IPS-20b (cell line): Measurements from ENCODE around the gene ADAMTS19.

Experiments used
- H3K27ac ChIP-seq: one replicate; pipeline ENCODE4 v1.5.1; 2013; ENCODE audit warnings: low read length
- H3K27me3 ChIP-seq: 2 replicates; pipeline ENCODE4 v1.6.1; 2013; ENCODE audit warnings: mild to moderate bottlenecking, low read length, inconsistent platforms; ENCODE audit not compliant: insufficient read depth
- H3K36me3 ChIP-seq: 2 replicates; pipeline ENCODE4 v1.6.1; 2013; ENCODE audit warnings: low read depth, mild to moderate bottlenecking, inconsistent platforms, low read length, moderate library complexity; ENCODE audit not compliant: insufficient read depth
- H3K4me1 ChIP-seq: 2 replicates; pipeline ENCODE4 v1.6.1; 2013; ENCODE audit warnings: mild to moderate bottlenecking, control low read depth, inconsistent platforms, low read length, moderate library complexity; ENCODE audit not compliant: insufficient read depth
- H3K4me3 ChIP-seq: 2 replicates; pipeline ENCODE4 v1.5.1; 2013; ENCODE audit warnings: mild to moderate bottlenecking, low read length, inconsistent platforms
- H3K9ac ChIP-seq: 2 replicates; pipeline ENCODE4 v1.6.1; 2013; ENCODE audit warnings: low read depth, mild to moderate bottlenecking, inconsistent platforms, low read length, moderate library complexity
- H3K9me3 ChIP-seq: 2 replicates; pipeline ENCODE4 v1.6.1; 2013; ENCODE audit warnings: mild to moderate bottlenecking, low read depth, low read length, inconsistent platforms; ENCODE audit not compliant: insufficient read depth

Gene ADAMTS19

DNA sequence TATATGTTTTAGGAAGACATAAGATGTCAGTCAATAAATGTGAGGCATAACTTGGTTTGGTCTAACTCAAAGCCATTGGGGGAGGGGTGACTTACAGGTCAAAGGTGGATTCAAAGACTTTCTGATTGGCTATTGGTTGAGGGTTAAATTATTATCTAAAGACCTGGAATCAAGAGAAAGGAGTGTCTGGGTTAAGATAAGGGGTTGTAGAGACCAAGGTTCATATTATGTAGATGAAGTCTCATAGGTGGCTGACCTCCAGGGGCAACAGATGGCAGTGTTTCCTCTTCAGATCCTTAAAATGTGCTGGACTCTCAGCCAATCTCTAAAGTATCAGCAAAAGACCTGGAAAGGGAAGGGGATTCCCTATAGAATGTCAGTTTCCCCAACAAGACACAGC lies 236.5 kb downstream of the ADAMTS19 start:
- H3K27me3 ChIP-seq, result no peaks in the 10 kb centered on the region
- H3K4me1 ChIP-seq, result no peaks in the 10 kb centered on the region
- no peak overlapping the region for H3K4me3 ChIP-seq
- H3K9me3 ChIP-seq, result no peaks in the 10 kb centered on the region
- no peak overlapping the region for H3K27ac ChIP-seq
- H3K36me3 ChIP-seq, result peaks cover 36% of the 10 kb centered on the region
- no peak overlapping the region for H3K9ac ChIP-seq

GRCh38 chr5:129698661-129699060 lies 238.6 kb downstream of the ADAMTS19 start:
- Histone ChIP-seq H3K4me3 (no peak overlapping the region), H3K9ac (no peak overlapping the region), H3K4me1 (no peaks in the 10 kb centered on the region), H3K9me3 (no peaks in the 10 kb centered on the region), H3K27me3 (no peaks in the 10 kb centered on the region), H3K27ac (no peak overlapping the region), H3K36me3 (peaks cover 41% of the 10 kb centered on the region)

DNA sequence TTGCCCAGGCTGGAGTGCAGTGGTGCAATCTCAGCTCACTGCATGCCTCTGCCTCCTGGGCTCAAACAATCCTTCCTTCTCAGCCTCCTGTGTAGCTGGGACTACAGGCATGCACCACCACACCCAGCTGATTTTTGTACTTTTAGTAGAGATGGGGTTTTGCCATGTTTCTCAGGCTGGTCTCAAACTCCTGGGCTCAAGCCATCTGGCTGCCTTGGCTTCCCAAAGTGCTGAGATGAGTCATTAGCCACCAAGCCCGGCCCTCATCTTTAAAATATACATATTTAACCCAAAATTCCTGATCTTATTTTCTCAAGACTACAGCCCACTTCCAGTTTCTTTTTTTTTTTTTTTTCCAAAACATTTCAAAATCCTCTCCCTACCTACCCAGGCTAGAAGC lies 256.1 kb downstream of the ADAMTS19 start:
- Histone ChIP-seq H3K27me3 (no peaks in the 10 kb centered on the region), H3K36me3 (peaks cover 7% of the 10 kb centered on the region), H3K4me1 (no peaks in the 10 kb centered on the region), H3K9me3 (no peaks in the 10 kb centered on the region), H3K27ac (no peak overlapping the region), H3K4me3 (no peak overlapping the region), H3K9ac (no peak overlapping the region)

- Histone ChIP-seq H3K9me3 (no peaks in the 10 kb centered on the region), H3K27me3 (no peaks in the 10 kb centered on the region), H3K36me3 (peaks cover 7% of the 10 kb centered on the region), H3K27ac (peak overlapping the region; percentile 2), H3K9ac (no peak overlapping the region), H3K4me1 (no peaks in the 10 kb centered on the region), H3K4me3 (no peak overlapping the region)
Observed at GRCh38 chr5:129716651-129717050, 256.6 kb downstream of the ADAMTS19 start.

GRCh38 chr5:129717751-129718310 lies 257.7 kb downstream of the ADAMTS19 start:
- no peaks in the 10 kb centered on the region for H3K27me3 ChIP-seq
- H3K27ac ChIP-seq, result no peak overlapping the region
- H3K4me3 ChIP-seq, result no peak overlapping the region
- no peaks in the 10 kb centered on the region for H3K9me3 ChIP-seq
- peaks cover 3% of the 10 kb centered on the region; the same call in 1 of the 2 replicates for H3K36me3 ChIP-seq
- no peak overlapping the region for H3K9ac ChIP-seq
- H3K4me1 ChIP-seq, result peaks cover 2% of the 10 kb centered on the region

DNA sequence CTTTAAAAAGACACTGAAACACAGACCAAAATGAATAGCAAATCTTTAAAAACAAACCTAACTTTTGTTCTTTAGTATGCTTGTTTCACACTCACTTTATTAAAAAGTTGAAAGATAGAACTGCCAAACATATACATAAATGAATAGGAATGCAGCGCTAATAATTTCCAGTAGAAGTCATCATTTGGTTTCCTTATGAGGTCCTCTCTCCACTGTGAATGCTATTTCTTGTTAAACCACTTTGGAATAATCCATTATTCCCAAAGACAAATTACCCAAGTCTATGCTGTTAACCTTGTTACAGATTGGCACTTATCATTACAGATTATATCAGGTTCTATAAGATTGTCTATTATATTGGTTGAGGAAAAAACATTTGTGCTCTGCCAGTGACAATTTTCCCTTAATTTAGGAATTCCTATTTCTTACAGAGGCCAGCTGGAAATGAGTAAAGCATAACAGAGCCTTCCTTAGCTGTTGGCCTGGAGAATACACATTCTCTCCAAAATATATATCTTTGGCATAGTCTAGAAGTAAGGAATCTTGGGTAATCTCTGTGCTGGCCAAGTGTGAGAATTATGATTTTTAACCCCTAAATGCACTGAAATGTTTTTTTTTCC lies 258.5 kb downstream of the ADAMTS19 start:
- H3K36me3 ChIP-seq, result peaks cover 3% of the 10 kb centered on the region; the same call in 1 of the 2 replicates
- no peak overlapping the region for H3K9ac ChIP-seq
- no peak overlapping the region for H3K4me3 ChIP-seq
- peaks cover 9% of the 10 kb centered on the region for H3K4me1 ChIP-seq
- no peaks in the 10 kb centered on the region for H3K9me3 ChIP-seq
- H3K27ac ChIP-seq, result no peak overlapping the region
- no peaks in the 10 kb centered on the region for H3K27me3 ChIP-seq

DNA sequence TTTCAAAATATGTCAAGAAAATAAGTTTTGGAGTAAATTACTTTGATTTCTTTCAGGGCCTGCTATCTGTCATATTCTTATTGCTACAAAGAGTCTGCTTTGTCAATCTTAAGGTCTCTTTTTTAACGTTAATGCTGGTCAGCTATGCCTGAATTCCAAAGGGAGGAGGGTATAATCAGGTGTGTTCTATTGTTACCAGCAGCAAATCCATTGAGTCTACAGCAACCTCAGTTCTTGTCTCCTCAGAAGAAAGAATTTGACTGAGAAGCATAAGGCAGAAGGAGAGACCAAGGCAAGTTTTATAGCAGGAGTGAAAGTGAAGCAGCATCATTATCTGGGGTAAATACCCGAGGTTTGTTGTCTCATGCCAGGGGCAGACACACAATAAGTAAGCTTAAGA lies 264.1 kb downstream of the ADAMTS19 start:
- peak overlapping the region; percentile 38; the same call in 1 of the 2 replicates for H3K4me3 ChIP-seq

DNA sequence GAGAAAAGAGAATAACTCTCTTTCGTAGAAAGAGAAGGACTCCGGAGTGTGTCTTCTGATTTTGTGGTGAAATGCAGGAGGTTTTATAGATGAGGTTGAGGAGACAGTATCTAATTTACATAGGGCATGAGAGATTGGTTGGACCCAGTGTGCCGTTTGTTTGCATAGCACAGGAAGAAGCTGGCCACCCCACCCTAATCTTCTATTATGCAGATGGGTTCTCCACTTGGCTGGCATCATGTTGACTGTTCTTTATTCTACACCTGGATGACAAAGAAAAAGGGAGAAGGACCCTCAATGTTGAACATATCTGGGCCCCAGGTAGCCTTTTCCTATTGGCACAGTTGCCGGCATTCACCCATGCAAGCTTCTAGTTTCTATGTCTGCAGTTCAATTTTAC lies 264.5 kb downstream of the ADAMTS19 start:
- H3K4me1 ChIP-seq, result peaks cover 37% of the 10 kb centered on the region
- H3K27ac ChIP-seq, result peak overlapping the region; percentile 76
- no peaks in the 10 kb centered on the region for H3K36me3 ChIP-seq
- no peaks in the 10 kb centered on the region for H3K27me3 ChIP-seq
- peak overlapping the region; percentile 38; the same call in 1 of the 2 replicates for H3K4me3 ChIP-seq
- H3K9me3 ChIP-seq, result no peaks in the 10 kb centered on the region
- H3K9ac ChIP-seq, result peak overlapping the region; percentile 43; the same call in 1 of the 2 replicates

More for the DNA sequence above, 264.1 kb downstream of the ADAMTS19 start:
- H3K27ac ChIP-seq, result peak overlapping the region; percentile 64
- peak overlapping the region; percentile 37; the same call in 1 of the 2 replicates for H3K9ac ChIP-seq
- no peaks in the 10 kb centered on the region for H3K27me3 ChIP-seq
- H3K4me1 ChIP-seq, result peaks cover 37% of the 10 kb centered on the region
- H3K9me3 ChIP-seq, result no peaks in the 10 kb centered on the region
- H3K36me3 ChIP-seq, result peaks cover 3% of the 10 kb centered on the region; the same call in 1 of the 2 replicates

- Histone ChIP-seq H3K4me3 (no peak overlapping the region), H3K36me3 (peaks cover 9% of the 10 kb centered on the region; the same call in 1 of the 2 replicates), H3K27me3 (no peaks in the 10 kb centered on the region)
Observed at GRCh38 chr5:129739773-129740172, 279.7 kb downstream of the ADAMTS19 start.

DNA sequence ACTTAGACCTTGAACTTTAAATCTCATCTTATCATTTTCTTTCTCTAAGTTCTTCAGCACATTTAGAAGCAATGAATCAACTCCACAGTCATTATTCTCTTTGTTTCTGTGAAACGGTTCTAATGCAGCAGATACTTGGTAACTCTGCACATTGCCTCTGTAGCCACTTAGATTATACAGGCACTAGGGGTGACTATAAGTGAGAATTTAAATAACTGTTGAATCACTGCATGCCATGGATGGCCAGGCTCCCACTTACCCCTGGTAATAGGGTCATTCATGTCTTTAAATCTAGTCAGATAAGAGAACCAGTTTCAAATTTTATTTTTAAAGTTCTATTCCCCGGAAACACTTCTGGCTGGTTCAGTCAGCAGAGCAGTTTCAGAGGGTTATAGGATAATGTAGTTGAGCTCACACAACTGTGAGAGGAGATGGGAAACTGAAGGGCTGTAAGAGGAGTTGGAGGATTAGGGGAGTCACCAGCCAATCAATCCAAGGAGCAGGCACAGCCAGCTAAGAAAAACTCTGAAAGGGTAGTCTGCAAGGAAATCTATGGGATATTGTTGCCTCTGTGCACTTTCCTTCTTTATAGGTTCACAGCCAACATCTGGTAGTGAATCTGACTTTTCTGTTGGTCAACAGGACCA lies 283.6 kb downstream of the ADAMTS19 start:
- Histone ChIP-seq H3K27ac (no peak overlapping the region), H3K9me3 (no peaks in the 10 kb centered on the region), H3K4me1 (peaks cover 5% of the 10 kb centered on the region; the same call in 1 of the 2 replicates), H3K27me3 (no peaks in the 10 kb centered on the region), H3K4me3 (no peak overlapping the region), H3K36me3 (peaks cover 5% of the 10 kb centered on the region; the same call in 1 of the 2 replicates), H3K9ac (no peak overlapping the region)

More at GRCh38 chr5:129739773-129740172, 279.7 kb downstream of the ADAMTS19 start:
- H3K9me3 ChIP-seq, result no peaks in the 10 kb centered on the region
- no peak overlapping the region for H3K27ac ChIP-seq
- peaks cover 5% of the 10 kb centered on the region; the same call in 1 of the 2 replicates for H3K4me1 ChIP-seq
- H3K9ac ChIP-seq, result no peak overlapping the region

DNA sequence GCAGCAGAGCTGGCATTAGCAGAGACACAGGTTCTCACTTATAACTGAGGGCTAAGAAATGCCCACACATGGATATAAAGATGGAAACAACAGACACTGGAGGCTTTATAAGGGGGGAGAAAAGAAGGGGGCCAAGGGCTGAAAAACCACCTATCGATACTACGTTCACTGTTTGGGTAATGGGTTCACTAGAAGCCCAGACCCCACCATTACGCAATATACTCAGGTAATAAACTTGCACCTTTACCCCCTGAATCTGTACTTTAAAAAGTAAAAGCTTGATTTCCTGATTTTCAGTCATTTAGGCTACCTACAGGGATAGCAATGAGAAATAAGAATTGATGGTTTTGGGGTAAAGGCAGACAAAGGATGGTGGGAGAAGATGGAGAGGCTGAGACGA lies 285.9 kb downstream of the ADAMTS19 start:
- Histone ChIP-seq H3K9ac (no peak overlapping the region), H3K4me1 (peaks cover 5% of the 10 kb centered on the region; the same call in 1 of the 2 replicates), H3K27me3 (no peaks in the 10 kb centered on the region), H3K9me3 (no peaks in the 10 kb centered on the region), H3K36me3 (no peaks in the 10 kb centered on the region), H3K4me3 (no peak overlapping the region), H3K27ac (no peak overlapping the region)
